DND-41 (cell line): Measurements from ENCODE around the gene SLC11A1.

Source experiments
- EZH2 ChIP-seq: IDR thresholded peaks from 3 replicates; pipeline ENCODE4 v1.6.1; 2012; ENCODE audit warnings: borderline replicate concordance, low read depth, mild to moderate bottlenecking, moderate library complexity, low read length, inconsistent platforms; ENCODE audit not compliant: severe bottlenecking
- TF ChIP-seq, protein P1 (sequence below): IDR thresholded peaks from 2 replicates; pipeline ENCODE4 v1.5.1; 2012; ENCODE audit warnings: borderline replicate concordance, low read length, moderate library complexity, mild to moderate bottlenecking; ENCODE audit not compliant: poor library complexity, severe bottlenecking; ENCODE audit errors: extremely low read depth

DNA sequence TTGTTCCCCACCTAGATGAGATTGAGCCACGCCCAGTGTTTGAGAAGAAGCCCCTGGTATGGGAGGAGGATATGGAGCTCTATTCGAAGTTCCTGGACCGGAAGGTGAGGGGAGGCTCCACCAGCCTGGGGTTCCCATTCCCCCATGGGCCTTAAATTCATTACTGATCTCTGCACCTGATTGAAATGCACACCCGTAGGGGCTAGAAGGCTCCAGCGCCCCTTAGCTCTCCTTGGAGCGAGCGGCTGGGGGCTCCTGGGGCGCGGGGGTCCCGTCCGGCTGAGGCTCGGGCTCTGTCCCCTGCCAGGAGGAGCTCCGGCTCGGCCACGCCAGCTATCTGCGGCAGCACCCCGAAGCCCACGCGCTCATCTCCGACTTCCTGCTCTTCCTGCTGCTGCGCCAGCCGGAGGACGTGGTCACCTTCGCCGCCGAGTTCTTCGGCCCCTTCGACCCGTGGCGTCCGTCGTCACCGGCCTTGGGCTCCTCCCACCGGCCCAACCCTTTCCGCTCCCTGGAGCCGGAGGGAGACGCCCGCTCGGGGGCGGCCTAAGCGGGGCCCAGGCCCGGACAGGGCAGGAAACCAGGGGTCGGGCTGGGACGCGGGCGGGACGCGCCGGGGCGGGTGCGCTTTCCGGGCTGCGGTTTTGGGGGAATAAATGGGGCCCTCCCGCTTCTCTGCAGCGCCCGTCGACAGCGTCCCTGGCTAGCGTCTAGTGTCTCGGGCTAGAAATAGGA is 14.5 kb upstream of the SLC11A1 start:
- no peak for TF ChIP-seq EZH2
- TF ChIP-seq, protein P1, sequence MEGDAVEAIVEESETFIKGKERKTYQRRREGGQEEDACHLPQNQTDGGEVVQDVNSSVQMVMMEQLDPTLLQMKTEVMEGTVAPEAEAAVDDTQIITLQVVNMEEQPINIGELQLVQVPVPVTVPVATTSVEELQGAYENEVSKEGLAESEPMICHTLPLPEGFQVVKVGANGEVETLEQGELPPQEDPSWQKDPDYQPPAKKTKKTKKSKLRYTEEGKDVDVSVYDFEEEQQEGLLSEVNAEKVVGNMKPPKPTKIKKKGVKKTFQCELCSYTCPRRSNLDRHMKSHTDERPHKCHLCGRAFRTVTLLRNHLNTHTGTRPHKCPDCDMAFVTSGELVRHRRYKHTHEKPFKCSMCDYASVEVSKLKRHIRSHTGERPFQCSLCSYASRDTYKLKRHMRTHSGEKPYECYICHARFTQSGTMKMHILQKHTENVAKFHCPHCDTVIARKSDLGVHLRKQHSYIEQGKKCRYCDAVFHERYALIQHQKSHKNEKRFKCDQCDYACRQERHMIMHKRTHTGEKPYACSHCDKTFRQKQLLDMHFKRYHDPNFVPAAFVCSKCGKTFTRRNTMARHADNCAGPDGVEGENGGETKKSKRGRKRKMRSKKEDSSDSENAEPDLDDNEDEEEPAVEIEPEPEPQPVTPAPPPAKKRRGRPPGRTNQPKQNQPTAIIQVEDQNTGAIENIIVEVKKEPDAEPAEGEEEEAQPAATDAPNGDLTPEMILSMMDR, result no peak
